IMR-90 (cell line): ENCODE results near the gene PDE4B. TPM values are rescaled to one million over a fixed set of nuclear protein-coding genes. Genes with fewer than 3 reads are reported as not detected.

Source experiments
- ATAC-seq: fragments of 200-7000 bp; cut with Tn5 transposase; 2 replicates; pipeline ENCODE4 v1.9.1; 2020; ENCODE audit warnings: low read depth, mild to moderate bottlenecking, moderate library complexity
- BruUV-seq: library from RNA; stranded (reverse); fragments of 400-500 nt; replicated peaks from 2 replicates; lab custom pipeline; 2021; lab: Mats Ljungman, UMichigan
- CTCF ChIA-PET: fragments of 300-600 bp; formaldehyde crosslinking; extraction: SDS; loops from one replicate; lab custom pipeline; 2021; ENCODE audit warnings: antibody characterized with exemption; lab: Yijun Ruan, JAX
- POLR2A ChIA-PET: fragments of 300-600 bp; sonication (Branson Sonifier 250); formaldehyde crosslinking; loops from one replicate; lab custom pipeline; 2022; ENCODE audit warnings: antibody characterized with exemption; ENCODE audit not compliant: unreplicated experiment; lab: Charles Lee
- DNase-seq: peaks from one replicate; pipeline ENCODE4 v3.0.0; 2013
- H2AFZ ChIP-seq: replicated peaks from 2 replicates; pipeline ENCODE3; 2013; ENCODE audit warnings: low read length, mild to moderate bottlenecking; ENCODE audit not compliant: poor library complexity
- H2AK5ac ChIP-seq: 2 replicates; pipeline ENCODE4 v1.6.1; 2013; ENCODE audit warnings: low read depth, low read length, inconsistent platforms
- H2AK9ac ChIP-seq: replicated peaks from 2 replicates; pipeline ENCODE3; 2013; ENCODE audit warnings: mild to moderate bottlenecking, low read depth, low read length, moderate library complexity; ENCODE audit not compliant: poor library complexity
- H2BK120ac ChIP-seq: 2 replicates; pipeline ENCODE4 v1.6.1; 2013; ENCODE audit warnings: low read depth, low read length, inconsistent platforms
- H2BK15ac ChIP-seq: 3 replicates; pipeline ENCODE4 v1.6.1; 2013; ENCODE audit warnings: low read depth, low read length, inconsistent platforms
- H2BK20ac ChIP-seq: 2 replicates; pipeline ENCODE4 v1.6.1; 2013; ENCODE audit warnings: low read depth, mild to moderate bottlenecking, inconsistent platforms, low read length, moderate library complexity
- H2BK5ac ChIP-seq: 2 replicates; pipeline ENCODE4 v1.6.1; 2013; ENCODE audit warnings: mild to moderate bottlenecking, low read depth, low read length, inconsistent platforms; ENCODE audit not compliant: poor library complexity, severe bottlenecking
- H3K14ac ChIP-seq: replicated peaks from 2 replicates; pipeline ENCODE4 v1.6.1; 2013; ENCODE audit warnings: low read depth, low read length, inconsistent platforms
- H3K18ac ChIP-seq: 2 replicates; pipeline ENCODE4 v1.6.1; 2013; ENCODE audit warnings: low read depth, low read length, control low read depth
- H3K23ac ChIP-seq: 2 replicates; pipeline ENCODE4 v1.6.1; 2013; ENCODE audit warnings: low read depth, low read length, inconsistent platforms
- H3K27ac ChIP-seq: 2 replicates; pipeline ENCODE4 v1.5.1; 2013; ENCODE audit warnings: mild to moderate bottlenecking, control low read depth, low read length; ENCODE audit not compliant: insufficient read depth
- H3K27me3 ChIP-seq: 2 replicates; pipeline ENCODE4 v1.6.1; 2013; ENCODE audit warnings: low read length; ENCODE audit not compliant: control insufficient read depth, insufficient read depth
- H3K36me3 ChIP-seq: 2 replicates; pipeline ENCODE4 v1.6.1; 2013; ENCODE audit warnings: low read length, mixed read lengths; ENCODE audit not compliant: control insufficient read depth, insufficient read depth
- H3K4ac ChIP-seq: 2 replicates; pipeline ENCODE4 v1.6.1; 2013; ENCODE audit warnings: low read depth, low read length, inconsistent platforms
- H3K4me1 ChIP-seq: 2 replicates; pipeline ENCODE4 v1.6.1; 2013; ENCODE audit warnings: low read length, mixed read lengths; ENCODE audit not compliant: control insufficient read depth, insufficient read depth
- H3K4me2 ChIP-seq: 2 replicates; pipeline ENCODE4 v1.6.1; 2013; ENCODE audit warnings: low read depth, mild to moderate bottlenecking, control low read depth, low read length, moderate library complexity
- H3K4me3 ChIP-seq: 2 replicates; pipeline ENCODE4 v1.5.1; 2013; ENCODE audit warnings: low read depth, mild to moderate bottlenecking, control low read depth, low read length, moderate library complexity; ENCODE audit not compliant: insufficient read depth
- H3K56ac ChIP-seq: 2 replicates; pipeline ENCODE4 v1.6.1; 2013; ENCODE audit warnings: low read length, inconsistent platforms; ENCODE audit not compliant: insufficient read depth; ENCODE audit errors: extremely low read depth
- H3K79me1 ChIP-seq, 2 experiments: 2 replicates each; pipeline ENCODE4 v1.6.1; 2013; ENCODE audit warnings: low read length in 2 of 2, inconsistent platforms in 1 of 2, low read depth in 1 of 2
- H3K9ac ChIP-seq: 2 replicates; pipeline ENCODE4 v1.6.1; 2013; ENCODE audit warnings: low read depth, low read length, control low read depth
- H3K9me1 ChIP-seq: 2 replicates; pipeline ENCODE4 v1.6.1; 2013; ENCODE audit warnings: low read length, inconsistent platforms; ENCODE audit not compliant: insufficient read depth
- H3K9me3 ChIP-seq: 2 replicates; pipeline ENCODE4 v1.6.1; 2013; ENCODE audit warnings: low read length; ENCODE audit not compliant: control insufficient read depth, insufficient read depth
- H4K20me1 ChIP-seq: 2 replicates; pipeline ENCODE4 v1.6.1; 2013; ENCODE audit warnings: low read length, inconsistent platforms; ENCODE audit not compliant: insufficient read depth
- H4K5ac ChIP-seq: 2 replicates; pipeline ENCODE4 v1.6.1; 2013; ENCODE audit warnings: mild to moderate bottlenecking, low read depth, low read length, control low read depth
- H4K8ac ChIP-seq, 2 experiments: 2 replicates each; pipeline ENCODE4 v1.6.1; 2013; ENCODE audit warnings: low read depth in 2 of 2, low read length in 2 of 2, control low read depth in 1 of 2, inconsistent platforms in 1 of 2
- H4K91ac ChIP-seq: 2 replicates; pipeline ENCODE4 v1.6.1; 2013; ENCODE audit warnings: low read depth, low read length, inconsistent platforms; ENCODE audit not compliant: insufficient read depth
- BHLHE40 ChIP-seq: fragments of 150-350 bp; IDR thresholded peaks from 2 replicates; pipeline ENCODE4 v1.6.1; 2016; ENCODE audit warnings: mild to moderate bottlenecking, low read depth, low read length
- CHD1 ChIP-seq: IDR thresholded peaks from 2 replicates; pipeline ENCODE4 v1.6.1; 2012; ENCODE audit warnings: low read depth, low read length, improper control_type of control experiment
- RAD21 ChIP-seq: IDR thresholded peaks from 2 replicates; pipeline ENCODE4 v1.6.1; 2012; ENCODE audit warnings: low read length, improper control_type of control experiment
- RFX5 ChIP-seq: IDR thresholded peaks from 2 replicates; pipeline ENCODE4 v1.8.0; 2012; ENCODE audit warnings: low read depth, mild to moderate bottlenecking, low read length, moderate library complexity
- WGBS, 2 experiments: methylation state at CpG; one replicate each; pipeline versions ENCODE4 v1.1.5 to v1.1.7; 2013; ENCODE audit warnings: missing lambda C conversion rate in 2 of 2; ENCODE audit not compliant: insufficient read length in 1 of 2; ENCODE audit errors: extremely low coverage in 2 of 2; 5-methylcytosine and 5-hydroxymethylcytosine counted together
- dilution Hi-C: fragments of 300-500 bp; cut with HindIII; formaldehyde crosslinking; loops from one replicate; pipeline ENCODE4 v1.14.3; 2018; ENCODE audit warnings: low sequenced_read_pairs; ENCODE audit not compliant: unreplicated experiment
- in situ Hi-C: fragments of 300-500 bp; cut with MboI; formaldehyde crosslinking; loops from 3 replicates; pipeline ENCODE4 v1.14.3; 2019; ENCODE audit warnings: low sequenced_read_pairs, inconsistent platforms, mixed read lengths
- intact Hi-C: fragments of 100-400 bp; cut with micrococcal nuclease; formaldehyde crosslinking; loops from 2 replicates; pipeline ENCODE4 v1.10.0; 2022
- polyA plus RNA-seq, 3 experiments: library from polyadenylated mRNA; depleted of rRNA; stranded (reverse); fragments of >200 nt; gene quantifications; 2 replicates each; pipeline ENCODE4 v1.2.3, GENCODE V29; 2012; ENCODE audit warnings: low replicate concordance in 1 of 3
- total RNA-seq: library from RNA; depleted of rRNA; stranded (reverse); fragments of >200 nt; gene quantifications from 2 replicates; pipeline ENCODE4 v1.2.3, GENCODE V29; 2012
- TF ChIP-seq, protein P1 (sequence below): fragments of 150-350 bp; IDR thresholded peaks from 2 replicates; pipeline ENCODE4 v1.6.1; 2016; ENCODE audit warnings: low read depth, mild to moderate bottlenecking, low read length, moderate library complexity, borderline replicate concordance

The PDE4B gene
- total and polyA plus RNA-seq, 2 of the 4 experiments (the other 2 are of a cell fraction), result 5.8 to 21.3 TPM

DNA sequence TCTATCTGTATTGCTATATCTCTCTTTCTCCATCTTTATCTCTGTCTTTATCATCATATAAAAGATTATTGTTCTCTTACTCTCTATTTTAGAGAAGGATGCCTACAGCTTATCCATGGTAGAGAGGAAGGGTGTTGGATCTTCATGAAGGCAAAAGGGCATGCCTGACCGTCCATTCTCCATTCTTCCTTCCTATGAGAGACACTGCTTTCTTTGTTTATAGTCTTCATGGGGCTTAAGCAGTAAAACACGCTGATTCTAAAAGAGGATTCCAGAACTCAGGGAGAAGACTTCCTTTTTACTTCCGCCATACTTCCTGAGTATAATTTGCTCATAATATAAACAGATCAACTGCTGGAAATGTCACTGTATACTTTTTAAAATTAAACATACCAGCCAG lies 44.0 kb downstream of the PDE4B start:
- H3K36me3 ChIP-seq, result no peaks in the 10 kb centered on the region
- no peak overlapping the region for H3K4me3 ChIP-seq
- no peak overlapping the region for H2AK9ac ChIP-seq
- ChIA-PET CTCF (no interaction called here), POLR2A (no interaction called here)
- intact Hi-C loops, result no loop called here
- H2BK15ac ChIP-seq, result no peak overlapping the region
- no peak overlapping the region for H4K91ac ChIP-seq
- no peak overlapping the region for H2AK5ac ChIP-seq
- no peak overlapping the region for H2AFZ ChIP-seq
- ATAC-seq (no peak), DNase-seq (no peak)
- no peak overlapping the region for H3K9ac ChIP-seq
- no peak overlapping the region for H3K4me2 ChIP-seq
- no peak overlapping the region for H3K23ac ChIP-seq
- no peak overlapping the region for H2BK120ac ChIP-seq
- BruUV-seq, result no TSS peak
- H3K9me1 ChIP-seq, result no peaks in the 10 kb centered on the region
- in situ Hi-C loops, result no loop called here
- no peak overlapping the region for H3K4ac ChIP-seq
- H4K20me1 ChIP-seq, result no peaks in the 10 kb centered on the region
- no peak overlapping the region for H2BK20ac ChIP-seq
- WGBS, 2 experiments, result no CpG with 5 or more reads among the region's 3 CpGs
- H3K79me1 ChIP-seq, result no peaks in the 10 kb centered on the region
- no peaks in the 10 kb centered on the region for H3K9me3 ChIP-seq
- H3K14ac ChIP-seq, result no peak overlapping the region
- no peaks in the 10 kb centered on the region for H3K4me1 ChIP-seq
- H3K27me3 ChIP-seq, result no peaks in the 10 kb centered on the region
- dilution Hi-C loops, result no loop called here
- TF ChIP-seq, protein P1, sequence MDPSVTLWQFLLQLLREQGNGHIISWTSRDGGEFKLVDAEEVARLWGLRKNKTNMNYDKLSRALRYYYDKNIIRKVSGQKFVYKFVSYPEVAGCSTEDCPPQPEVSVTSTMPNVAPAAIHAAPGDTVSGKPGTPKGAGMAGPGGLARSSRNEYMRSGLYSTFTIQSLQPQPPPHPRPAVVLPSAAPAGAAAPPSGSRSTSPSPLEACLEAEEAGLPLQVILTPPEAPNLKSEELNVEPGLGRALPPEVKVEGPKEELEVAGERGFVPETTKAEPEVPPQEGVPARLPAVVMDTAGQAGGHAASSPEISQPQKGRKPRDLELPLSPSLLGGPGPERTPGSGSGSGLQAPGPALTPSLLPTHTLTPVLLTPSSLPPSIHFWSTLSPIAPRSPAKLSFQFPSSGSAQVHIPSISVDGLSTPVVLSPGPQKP, result no peak
- TF ChIP-seq BHLHE40, result no peak
- TF ChIP-seq RAD21, result no peak
- no peak for TF ChIP-seq RFX5
- no peak for TF ChIP-seq CHD1
- H4K5ac ChIP-seq, result no peak overlapping the region
- no peak overlapping the region for H4K8ac ChIP-seq
- no peak overlapping the region for H3K18ac ChIP-seq
- H2BK5ac ChIP-seq, result no peak overlapping the region
- H3K27ac ChIP-seq, result no peak overlapping the region
- H3K56ac ChIP-seq, result no peak overlapping the region
